H1 (cell line): ENCODE results near the gene MEF2D.

Experiments
- CTCF ChIP-seq, 3 experiments: IDR thresholded peaks; 1 replicate in 2 of 3; 2 replicates in 1 of 3; pipeline versions ENCODE4 v1.5.1 to v1.6.1; 2011; ENCODE audit warnings: low read length in 3 of 3, mild to moderate bottlenecking in 3 of 3, inconsistent platforms in 2 of 3, low read depth in 1 of 3, moderate library complexity in 1 of 3; ENCODE audit not compliant: insufficient read depth in 1 of 3; ENCODE audit errors: control extremely low read depth in 1 of 3
- POLR2A ChIP-seq, 2 experiments: IDR thresholded peaks; 1 replicate in 1 of 2; 2 replicates in 1 of 2; pipeline ENCODE4 v1.6.1; 2011; ENCODE audit warnings: low read depth in 2 of 2, low read length in 2 of 2, mild to moderate bottlenecking in 2 of 2; ENCODE audit errors: control extremely low read depth in 1 of 2

- no peak for TF ChIP-seq POLR2A (IDR thresholded peaks at IDR 0.05; ENCODE audit: control extremely low read depth in 1 of 2, low read depth in 2 of 2, low read length in 2 of 2)
- TF ChIP-seq CTCF (IDR thresholded peaks at IDR 0.05; ENCODE audit: control extremely low read depth in 1 of 3, insufficient read depth in 1 of 3, low read depth in 1 of 3, low read length in 3 of 3), result no peak
Observed at GRCh38 chr1:156488566-156489165, 11.9 kb downstream of the MEF2D start.
